ELR (cell line): Measurements from ENCODE around the gene ME1.
A peak's percentile ranks its signal among the peaks of the same experiment; 100 is the strongest.
"Not testable (repeated sequence)": the region's sequence is repeated elsewhere in the genome, so short reads cannot be mapped to it uniquely, and the experiment has no call there.

ENCODE experiments used
- DNase-seq: peaks from one replicate; pipeline ENCODE4 v3.0.0-alpha.2; 2015; ENCODE audit warnings: low read depth

ME1 gene

GRCh38 chr6:83352424-83353061 lies 78.3 kb downstream of the ME1 start:
- DNase-seq, result peak; percentile 35

DNA sequence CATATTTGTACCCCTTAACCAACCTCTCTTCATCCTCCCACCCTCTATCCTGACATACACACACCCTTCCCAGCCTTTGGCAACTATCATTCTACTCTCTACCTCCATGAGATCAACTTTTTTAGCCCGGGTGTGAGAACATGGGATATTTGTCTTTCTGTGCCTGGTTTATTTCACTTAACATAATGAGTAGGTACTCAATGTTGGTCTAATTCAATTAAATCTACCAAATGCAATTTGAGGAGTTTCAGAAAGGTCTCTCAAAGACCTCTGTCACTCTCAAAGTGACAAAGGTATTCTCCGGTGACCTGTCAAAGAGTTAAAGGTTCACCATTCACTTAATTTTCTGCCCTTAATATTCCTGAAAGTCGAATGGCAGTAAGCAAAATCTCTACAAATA lies 87.7 kb downstream of the ME1 start:
- no peak for DNase-seq

DNA sequence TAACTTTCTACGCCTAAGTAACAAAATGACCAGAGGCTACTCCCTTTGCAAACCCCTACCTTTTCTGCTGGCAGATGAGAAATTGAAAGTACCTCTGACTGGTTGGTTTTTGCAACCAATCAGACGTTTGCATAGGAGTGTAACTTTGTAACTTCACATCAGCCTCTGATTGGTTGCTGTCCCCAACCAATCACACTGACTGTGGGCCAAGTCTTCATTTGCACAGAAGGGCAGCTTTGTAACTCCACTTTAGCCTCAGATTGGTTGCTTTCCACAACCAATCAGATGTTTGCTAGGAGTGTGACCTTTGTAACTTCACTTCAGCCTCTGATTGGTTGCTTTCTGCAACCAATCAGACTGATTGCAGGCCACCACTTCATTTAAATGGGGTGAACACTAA lies 89.1 kb downstream of the ME1 start:
- no peak for DNase-seq

DNA sequence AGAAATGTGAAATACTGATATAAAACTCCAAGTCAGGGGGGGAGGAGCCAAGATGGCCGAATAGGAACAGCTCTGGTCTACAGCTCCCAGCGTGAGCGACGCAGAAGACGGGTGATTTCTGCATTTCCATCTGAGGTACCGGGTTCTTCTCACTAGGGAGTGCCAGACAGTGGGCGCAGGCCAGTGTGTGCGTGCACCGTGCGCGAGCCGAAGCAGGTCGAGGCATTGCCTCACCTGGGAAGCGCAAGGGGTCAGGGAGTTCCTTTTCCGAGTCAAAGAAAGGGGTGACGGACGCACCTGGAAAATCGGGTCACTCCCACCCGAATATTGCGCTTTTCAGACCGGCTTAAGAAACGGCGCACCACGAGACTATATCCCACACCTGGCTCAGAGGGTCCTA lies 96.9 kb downstream of the ME1 start:
- not testable (repeated sequence) for DNase-seq

DNA sequence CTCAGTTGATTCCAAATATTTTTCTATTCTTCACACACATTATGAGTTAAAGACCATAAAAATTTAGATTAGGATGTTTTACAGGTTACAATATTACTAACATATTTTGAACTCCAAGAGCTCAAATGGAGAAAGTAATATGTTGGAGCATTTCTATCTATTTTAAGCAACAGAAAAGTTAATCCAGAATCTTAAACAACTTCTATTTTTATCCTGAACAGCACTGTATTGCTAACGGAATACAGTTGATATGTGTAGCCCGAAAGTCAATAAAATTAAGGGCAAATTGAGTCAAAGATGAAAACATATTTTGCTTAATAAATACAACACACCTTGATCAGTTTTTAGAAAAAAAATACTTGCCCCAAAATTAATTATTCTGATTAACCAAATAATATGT lies 97.4 kb downstream of the ME1 start:
- no peak for DNase-seq

- DNase-seq, result no peak
Observed at GRCh38 chr6:83314693-83315092, 116.2 kb downstream of the ME1 start.

GRCh38 chr6:83313882-83314281 lies 117.0 kb downstream of the ME1 start:
- DNase-seq, result no peak

- peak; percentile 15 for DNase-seq
Observed at GRCh38 chr6:83311231-83311630, 119.6 kb downstream of the ME1 start.

- peak; percentile 48 for DNase-seq
Observed at GRCh38 chr6:83310046-83310445, 120.8 kb downstream of the ME1 start.

DNA sequence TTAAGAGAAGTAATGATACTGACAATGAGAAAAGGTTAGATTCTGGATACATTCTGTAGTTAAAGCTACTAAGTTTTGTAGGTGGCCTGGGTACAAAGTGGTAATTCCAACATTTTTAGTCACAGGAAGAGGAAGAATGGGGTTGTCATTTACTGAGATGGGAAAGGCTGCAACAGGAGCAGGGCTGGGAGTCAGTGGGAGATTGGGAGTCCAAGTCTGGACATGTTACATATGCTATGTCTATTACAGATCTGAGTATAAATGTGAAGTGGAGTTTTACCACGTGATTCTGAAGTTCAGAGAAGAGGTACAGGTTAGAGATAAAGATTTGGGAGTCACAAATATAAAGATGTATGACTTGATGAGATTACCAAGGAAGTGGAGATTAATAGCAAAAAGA lies 121.5 kb downstream of the ME1 start:
- peak; percentile 7 for DNase-seq

- DNase-seq, result no peak
Observed at GRCh38 chr6:83308833-83309232, 122.0 kb downstream of the ME1 start.

GRCh38 chr6:83307849-83308248 lies 123.0 kb downstream of the ME1 start:
- no peak for DNase-seq

DNA sequence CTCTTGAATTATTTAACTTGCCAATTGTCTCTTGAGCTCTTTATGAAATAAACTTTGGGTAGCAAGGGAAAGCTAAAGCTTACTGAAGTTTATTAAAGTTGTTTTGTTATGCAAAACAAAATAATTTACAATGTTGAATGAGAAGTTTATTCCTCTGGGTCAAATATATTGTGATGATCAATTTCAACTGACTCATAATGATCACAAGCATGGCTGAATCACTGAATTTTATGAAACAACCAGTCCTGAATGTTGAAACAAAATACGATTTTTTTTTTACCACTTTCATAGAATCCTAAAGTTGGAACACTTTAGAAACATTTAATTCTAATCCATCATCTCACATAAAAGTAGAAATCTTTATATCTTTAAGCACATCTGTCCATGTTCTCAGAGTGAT lies 127.4 kb downstream of the ME1 start:
- DNase-seq, result peak; percentile 46

- no peak for DNase-seq
Observed at GRCh38 chr6:83294676-83295075, 136.2 kb downstream of the ME1 start.

DNA sequence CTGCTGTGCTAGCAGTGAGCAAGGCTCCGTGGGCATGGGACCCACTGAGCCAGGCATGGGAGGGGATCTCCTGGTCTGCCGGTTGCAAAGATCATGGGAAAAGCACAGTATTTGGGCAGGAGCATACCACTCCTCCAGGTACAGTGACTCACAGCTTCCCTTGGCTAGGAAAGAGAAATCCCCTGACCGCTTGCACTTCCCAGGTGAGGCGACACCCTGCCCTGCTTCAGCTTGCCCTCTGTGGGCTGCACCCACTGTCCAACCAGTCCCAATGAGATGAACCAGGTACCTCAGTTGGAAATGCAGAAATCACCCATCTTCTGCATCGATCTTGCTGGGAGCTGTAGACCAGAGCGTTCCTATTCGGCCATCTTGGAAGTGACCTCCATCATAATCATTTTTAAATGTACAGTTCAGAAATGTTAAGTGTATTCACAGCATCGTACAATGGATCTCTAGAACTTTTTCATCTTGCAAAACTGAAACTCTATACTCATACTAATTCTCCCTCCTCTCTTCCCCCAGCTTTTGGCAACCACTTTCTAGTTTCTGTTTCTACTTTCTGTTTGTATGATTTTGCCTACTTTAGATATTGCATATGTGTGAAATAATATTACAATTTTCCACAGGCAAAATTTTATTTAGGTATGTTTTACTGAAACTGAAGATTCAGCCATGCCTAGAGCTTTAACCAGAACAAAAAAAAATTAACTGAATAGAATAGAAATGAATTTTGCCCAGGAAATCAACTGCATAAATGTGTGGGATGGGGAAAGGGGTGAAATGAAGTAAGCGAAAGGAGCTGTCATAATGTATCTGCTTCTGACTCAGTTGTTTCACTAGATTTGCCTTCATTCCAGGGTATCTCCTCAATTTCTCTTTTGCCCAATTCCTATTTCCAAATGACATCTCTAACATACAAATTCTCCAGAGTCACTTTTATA lies 137.7 kb downstream of the ME1 start:
- DNase-seq, result no peak

- DNase-seq, result not testable (repeated sequence)
Observed at GRCh38 chr6:83287298-83287697, 143.6 kb downstream of the ME1 start.

DNA sequence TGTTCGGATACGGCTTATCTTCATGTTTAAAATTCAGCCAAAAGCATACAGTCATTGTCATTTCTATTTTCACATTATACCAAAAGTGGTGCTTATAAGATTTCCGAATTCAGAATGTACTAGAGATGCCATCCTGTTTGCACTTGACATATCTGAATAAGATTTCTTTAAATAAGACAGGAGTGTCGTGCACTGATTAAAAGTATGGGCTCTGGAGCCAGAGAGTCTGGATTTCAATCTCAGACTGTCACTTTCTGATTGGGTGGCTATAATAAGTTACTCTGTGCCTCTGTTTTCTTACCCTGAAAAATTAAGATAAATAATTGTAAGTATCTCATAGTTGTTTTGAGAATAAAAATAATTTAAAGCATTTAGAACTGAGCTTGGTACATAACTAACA lies 144.9 kb downstream of the ME1 start:
- DNase-seq, result no peak

DNA sequence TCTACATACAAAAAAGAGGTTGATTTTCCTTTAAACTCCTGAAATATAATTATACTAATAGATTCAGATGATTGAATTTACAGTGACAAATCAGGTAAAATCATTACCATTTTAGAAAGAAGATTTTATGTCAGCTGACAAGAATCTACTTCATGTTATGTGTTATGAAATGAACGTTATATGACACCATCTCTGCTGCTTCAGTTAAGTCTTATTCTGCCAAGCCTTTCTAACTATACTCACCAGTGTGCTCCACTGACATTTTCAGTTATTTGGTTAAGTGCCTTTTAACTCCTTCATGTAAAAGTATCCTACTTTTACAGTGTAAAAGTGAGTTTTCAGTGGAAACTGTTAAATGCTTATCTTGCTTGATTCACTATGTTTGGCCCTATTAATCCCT lies 157.3 kb downstream of the ME1 start:
- no peak for DNase-seq

DNA sequence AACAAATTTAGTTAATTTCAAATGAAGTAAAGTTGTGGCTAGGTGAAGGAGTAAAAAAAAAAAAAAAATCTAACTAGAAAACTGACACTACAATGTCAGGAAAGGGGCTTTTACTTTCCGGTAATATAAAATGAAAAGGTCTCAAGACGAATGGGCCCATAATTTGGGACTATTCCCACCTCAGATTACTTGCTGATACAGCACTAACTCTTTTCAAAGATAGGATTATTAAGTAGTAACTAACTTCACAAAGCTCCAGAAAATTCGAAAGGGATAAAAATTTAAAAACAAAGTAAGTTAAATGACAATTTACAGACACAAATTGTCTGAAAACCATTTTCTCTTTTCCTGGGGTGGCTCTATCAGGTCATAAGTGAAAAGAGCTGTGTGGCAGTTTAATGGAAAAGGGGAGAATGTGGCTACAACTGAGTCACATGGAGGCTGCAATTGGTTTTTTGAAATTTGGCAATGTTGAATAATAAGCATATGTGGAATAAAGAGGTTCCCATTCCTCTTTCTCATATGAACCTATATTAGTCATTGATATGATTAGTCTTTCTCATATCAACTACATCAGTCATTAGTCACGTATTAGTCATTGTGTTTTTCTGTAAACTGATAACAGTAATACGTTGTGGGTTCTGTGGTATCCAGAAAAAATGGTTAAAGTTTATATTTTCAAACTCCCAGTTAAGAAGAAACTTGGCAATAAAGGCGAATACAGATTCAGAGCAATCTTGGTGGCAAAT lies 159.7 kb downstream of the ME1 start:
- peak; percentile 98 for DNase-seq

- peak; percentile 59 for DNase-seq
Observed at GRCh38 chr6:83265384-83265783, 165.5 kb downstream of the ME1 start.

- DNase-seq, result no peak
Observed at GRCh38 chr6:83260577-83260976, 170.3 kb downstream of the ME1 start.

DNA sequence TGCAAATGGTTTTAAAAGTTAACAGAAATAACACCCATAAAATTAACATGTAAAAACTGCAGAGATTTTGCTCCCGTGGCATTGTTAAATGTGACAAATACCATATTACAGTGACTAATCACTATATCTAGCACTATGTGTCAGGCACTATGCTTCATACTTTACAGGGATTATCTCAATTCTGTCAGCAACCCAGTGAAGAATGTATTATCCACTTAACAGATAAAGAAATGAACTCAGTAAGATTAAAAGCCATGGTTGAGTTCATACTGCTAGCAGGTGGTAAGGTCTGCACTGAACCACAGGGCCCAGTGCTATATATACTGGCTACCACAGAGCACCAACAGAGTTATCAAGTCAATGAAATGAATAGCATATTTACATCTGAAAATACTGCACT lies 172.3 kb downstream of the ME1 start:
- DNase-seq, result peak; percentile 8

DNA sequence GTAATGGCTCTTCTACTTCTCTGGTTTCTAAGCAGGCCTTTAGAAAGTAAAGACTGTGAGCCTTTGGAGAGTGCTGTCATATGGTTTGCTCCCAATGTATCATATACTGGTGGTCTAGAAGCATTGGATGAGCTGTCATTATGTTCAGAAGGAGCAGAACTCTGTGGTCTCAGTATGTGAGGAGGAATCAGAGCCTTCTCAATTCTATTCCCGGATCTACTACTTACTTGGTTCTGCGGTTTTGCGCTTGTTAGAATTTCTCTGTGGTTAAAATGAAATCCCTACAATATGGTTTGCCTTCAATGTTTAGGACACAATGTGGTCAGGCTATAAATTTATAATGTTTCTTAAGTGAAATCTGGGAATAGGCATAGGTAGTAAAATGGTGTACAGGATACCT lies 173.1 kb downstream of the ME1 start:
- no peak for DNase-seq
